NB4 (cell line): ENCODE measurements around the gene FAM25C.
"Not testable (repeated sequence)": the region's sequence is repeated elsewhere in the genome, so short reads cannot be mapped to it uniquely, and the experiment has no call there.

Experiments
- MYC ChIP-seq: IDR thresholded peaks from 2 replicates; pipeline ENCODE4 v1.6.1; 2011; ENCODE audit warnings: low read depth, low read length
- POLR2A ChIP-seq: IDR thresholded peaks from 2 replicates; pipeline ENCODE4 v1.6.1; 2011; ENCODE audit warnings: mild to moderate bottlenecking; ENCODE audit not compliant: insufficient read length; ENCODE audit errors: extremely low read depth
- TF ChIP-seq, protein P1 (sequence below): IDR thresholded peaks from one replicate; pipeline ENCODE4 v1.5.1; 2012; ENCODE audit warnings: low read depth, low read length
- TF ChIP-seq, protein P2 (sequence below): IDR thresholded peaks from 2 replicates; pipeline ENCODE4 v1.6.1; 2011; ENCODE audit warnings: low read depth, low read length

DNA sequence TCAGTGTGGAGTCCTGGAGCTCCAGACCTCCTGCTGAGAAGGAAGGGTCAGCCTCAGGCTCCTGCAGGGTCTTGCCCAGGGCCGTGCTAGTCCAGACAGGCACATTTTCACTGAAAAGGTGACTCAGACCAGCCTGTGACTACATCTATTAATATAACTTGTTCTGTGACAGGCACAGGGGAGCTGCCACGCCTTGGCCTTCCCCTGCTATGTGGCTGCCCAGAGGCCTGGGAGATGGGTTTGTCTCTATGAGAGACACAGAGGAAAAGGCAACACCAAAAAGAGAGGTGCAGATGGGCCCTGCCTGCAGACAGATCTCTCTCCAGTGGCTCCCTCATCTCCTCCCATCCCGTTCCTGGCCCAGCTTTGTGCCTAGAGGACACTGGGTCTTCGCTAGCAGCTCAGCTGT, 10.0 kb downstream of the FAM25C start:
- TF ChIP-seq, protein P1, sequence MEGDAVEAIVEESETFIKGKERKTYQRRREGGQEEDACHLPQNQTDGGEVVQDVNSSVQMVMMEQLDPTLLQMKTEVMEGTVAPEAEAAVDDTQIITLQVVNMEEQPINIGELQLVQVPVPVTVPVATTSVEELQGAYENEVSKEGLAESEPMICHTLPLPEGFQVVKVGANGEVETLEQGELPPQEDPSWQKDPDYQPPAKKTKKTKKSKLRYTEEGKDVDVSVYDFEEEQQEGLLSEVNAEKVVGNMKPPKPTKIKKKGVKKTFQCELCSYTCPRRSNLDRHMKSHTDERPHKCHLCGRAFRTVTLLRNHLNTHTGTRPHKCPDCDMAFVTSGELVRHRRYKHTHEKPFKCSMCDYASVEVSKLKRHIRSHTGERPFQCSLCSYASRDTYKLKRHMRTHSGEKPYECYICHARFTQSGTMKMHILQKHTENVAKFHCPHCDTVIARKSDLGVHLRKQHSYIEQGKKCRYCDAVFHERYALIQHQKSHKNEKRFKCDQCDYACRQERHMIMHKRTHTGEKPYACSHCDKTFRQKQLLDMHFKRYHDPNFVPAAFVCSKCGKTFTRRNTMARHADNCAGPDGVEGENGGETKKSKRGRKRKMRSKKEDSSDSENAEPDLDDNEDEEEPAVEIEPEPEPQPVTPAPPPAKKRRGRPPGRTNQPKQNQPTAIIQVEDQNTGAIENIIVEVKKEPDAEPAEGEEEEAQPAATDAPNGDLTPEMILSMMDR, result not testable (repeated sequence)
- TF ChIP-seq MYC, POLR2A: not testable (repeated sequence)
- TF ChIP-seq, protein P2, sequence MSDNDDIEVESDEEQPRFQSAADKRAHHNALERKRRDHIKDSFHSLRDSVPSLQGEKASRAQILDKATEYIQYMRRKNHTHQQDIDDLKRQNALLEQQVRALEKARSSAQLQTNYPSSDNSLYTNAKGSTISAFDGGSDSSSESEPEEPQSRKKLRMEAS, result not testable (repeated sequence)
